ENCODE results near the gene HYAL1. TPM values are rescaled to one million over a fixed set of nuclear protein-coding genes. Genes with fewer than 3 reads are reported as not detected.

Gene HYAL1
- total and polyA plus RNA-seq, 8 donors: 3.1 to 11.7 (median 6.4) TPM

DNA sequence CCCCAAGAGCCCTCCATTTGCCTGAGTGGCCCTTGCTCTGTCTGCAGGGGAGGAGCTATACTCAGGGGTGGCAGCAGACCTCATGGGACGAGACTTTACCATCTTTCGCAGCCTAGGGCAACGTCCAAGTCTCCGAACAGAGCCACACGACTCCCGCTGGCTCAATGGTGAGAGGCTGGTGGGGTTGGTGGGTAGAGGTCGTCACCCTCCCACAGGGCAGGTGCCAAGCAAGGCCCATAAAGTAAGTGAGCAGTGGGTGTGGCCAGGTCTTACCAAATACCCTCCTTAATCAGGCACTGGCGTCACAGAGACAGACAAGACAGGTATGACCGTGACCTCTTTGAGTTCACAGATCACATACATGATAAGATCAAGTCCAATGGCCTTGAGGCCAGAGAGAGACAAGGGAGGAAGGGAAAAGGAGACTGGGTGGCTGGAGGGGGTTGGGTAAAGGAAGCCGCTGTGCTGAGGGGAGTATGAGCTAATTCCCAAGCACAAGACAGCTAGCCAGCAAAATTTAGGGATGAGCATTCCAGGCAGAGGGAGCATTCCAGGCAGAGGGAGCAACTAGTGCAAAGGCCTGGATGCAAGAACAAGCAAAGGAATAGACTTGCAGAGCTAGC lies 31.9 kb downstream of the HYAL1 start:
- no peak for ATAC-seq
- whole genome bisulfite sequencing, 2 donors: 37 to 39% methylated on average over 10 of the region's 10 CpGs
- H3K36me3 ChIP-seq: peaks cover 0 to 12% (median 4%) of the 10 kb centered on the region in 3 donors
- no peaks in the 10 kb centered on the region for H3K27me3 ChIP-seq
- TF ChIP-seq, protein P1, sequence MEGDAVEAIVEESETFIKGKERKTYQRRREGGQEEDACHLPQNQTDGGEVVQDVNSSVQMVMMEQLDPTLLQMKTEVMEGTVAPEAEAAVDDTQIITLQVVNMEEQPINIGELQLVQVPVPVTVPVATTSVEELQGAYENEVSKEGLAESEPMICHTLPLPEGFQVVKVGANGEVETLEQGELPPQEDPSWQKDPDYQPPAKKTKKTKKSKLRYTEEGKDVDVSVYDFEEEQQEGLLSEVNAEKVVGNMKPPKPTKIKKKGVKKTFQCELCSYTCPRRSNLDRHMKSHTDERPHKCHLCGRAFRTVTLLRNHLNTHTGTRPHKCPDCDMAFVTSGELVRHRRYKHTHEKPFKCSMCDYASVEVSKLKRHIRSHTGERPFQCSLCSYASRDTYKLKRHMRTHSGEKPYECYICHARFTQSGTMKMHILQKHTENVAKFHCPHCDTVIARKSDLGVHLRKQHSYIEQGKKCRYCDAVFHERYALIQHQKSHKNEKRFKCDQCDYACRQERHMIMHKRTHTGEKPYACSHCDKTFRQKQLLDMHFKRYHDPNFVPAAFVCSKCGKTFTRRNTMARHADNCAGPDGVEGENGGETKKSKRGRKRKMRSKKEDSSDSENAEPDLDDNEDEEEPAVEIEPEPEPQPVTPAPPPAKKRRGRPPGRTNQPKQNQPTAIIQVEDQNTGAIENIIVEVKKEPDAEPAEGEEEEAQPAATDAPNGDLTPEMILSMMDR (IDR thresholded peaks at IDR 0.05): no peak
- intact Hi-C loops (cut with DNase I): loop anchor here in 2 of 3 donors (5.0 kb wide), 2 partner anchors 44 to 79 kb away; partner anchors contain the start of gene GNAT1 (in 1 of the 2)
- H3K4me3 ChIP-seq: no peak overlapping the region
- peak overlapping the region; percentile 87 to 94 (median 90) for H3K27ac ChIP-seq
- FAIRE-seq: no peak
- H3K4me1 ChIP-seq: peaks cover 20 to 31% (median 29%) of the 10 kb centered on the region in 3 donors
- no peaks in the 10 kb centered on the region for H3K9me3 ChIP-seq
- peak in 1 of 6 donors; percentile 33 for DNase-seq

DNA sequence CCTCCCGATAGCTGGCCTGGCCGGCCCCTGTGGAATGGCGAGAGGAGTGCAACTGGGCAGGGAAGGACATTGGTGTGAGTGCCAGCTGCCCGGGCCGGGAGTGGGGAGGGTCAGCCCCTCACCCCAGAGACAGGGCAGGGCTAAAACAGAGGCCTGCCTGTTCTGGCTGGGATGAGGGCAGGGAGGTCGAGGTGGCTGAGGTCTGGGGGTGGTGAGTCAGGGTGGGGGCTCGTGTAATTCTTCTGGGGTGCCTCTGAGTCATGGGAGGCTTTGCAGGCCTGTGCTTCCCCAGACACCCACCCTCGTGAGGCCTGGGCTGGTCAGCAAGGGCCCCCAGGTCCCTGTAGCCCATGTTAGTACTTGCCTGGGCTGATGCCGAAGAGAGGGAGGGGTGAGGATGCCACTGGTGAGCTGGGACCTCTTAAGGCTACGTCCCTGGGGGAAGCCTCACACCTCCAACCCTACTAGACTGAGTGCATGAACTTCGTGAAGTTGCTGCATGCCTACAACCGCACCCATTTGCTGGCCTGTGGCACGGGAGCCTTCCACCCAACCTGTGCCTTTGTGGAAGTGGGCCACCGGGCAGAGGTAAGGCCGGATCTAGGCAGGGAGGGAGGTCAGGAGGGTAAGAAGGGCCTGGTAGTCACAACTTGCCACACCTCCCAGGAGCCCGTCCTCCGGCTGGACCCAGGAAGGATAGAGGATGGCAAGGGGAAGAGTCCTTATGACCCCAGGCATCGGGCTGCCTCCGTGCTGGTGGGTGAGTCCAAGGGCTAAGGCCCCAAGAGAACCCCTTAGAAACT lies 32.8 kb downstream of the HYAL1 start:
- WGBS, 2 donors: 54 to 55% methylated on average over 19 of the region's 19 CpGs
- DNase-seq (peak in 3 of 6 donors; percentile 32 to 72 (median 56)), FAIRE-seq (no peak), ATAC-seq (no peak)
- TF ChIP-seq, protein P1 (IDR thresholded peaks at IDR 0.05): no peak
- peak overlapping the region; percentile 87 to 94 (median 90) for H3K27ac ChIP-seq
- H3K4me3 ChIP-seq: peak overlapping the region in 3 of 4 donors; percentile 40 to 58 (median 49)
- peaks cover 0 to 5% (median 0%) of the 10 kb centered on the region in 3 donors for H3K36me3 ChIP-seq
- H3K9me3 ChIP-seq: no peaks in the 10 kb centered on the region
- intact Hi-C loops (cut with DNase I): loop anchor here in 2 of 3 donors (5.0 kb wide), 2 partner anchors 43 to 78 kb away; partner anchors contain the start of gene GNAT1 (in 1 of the 2)
- no peaks in the 10 kb centered on the region for H3K27me3 ChIP-seq
- H3K4me1 ChIP-seq: peaks cover 25 to 36% (median 29%) of the 10 kb centered on the region in 3 donors

DNA sequence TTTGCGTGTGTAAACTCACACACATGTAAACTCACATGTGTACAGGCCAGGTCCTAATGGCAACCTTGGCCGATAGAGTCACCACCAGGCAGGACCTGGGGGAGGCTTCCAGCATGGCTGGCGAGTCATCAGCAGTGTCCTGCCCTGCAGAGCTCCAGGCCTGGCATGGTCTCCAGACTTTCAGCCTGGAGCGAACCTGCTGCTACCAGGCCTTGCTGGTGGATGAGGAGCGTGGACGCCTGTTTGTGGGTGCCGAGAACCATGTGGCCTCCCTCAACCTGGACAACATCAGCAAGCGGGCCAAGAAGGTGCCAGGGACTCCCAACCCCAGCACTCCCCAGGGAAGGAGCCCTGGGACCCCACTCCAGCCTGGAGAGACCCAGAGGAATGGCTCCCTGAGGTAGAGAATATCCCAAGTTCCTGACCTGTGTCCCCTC lies 33.4 kb downstream of the HYAL1 start:
- Histone ChIP-seq H3K9me3 (no peaks in the 10 kb centered on the region), H3K36me3 (peaks cover 0 to 5% (median 0%) of the 10 kb centered on the region in 3 donors), H3K4me1 (peaks cover 25 to 43% (median 29%) of the 10 kb centered on the region in 3 donors), H3K27me3 (no peaks in the 10 kb centered on the region), H3K4me3 (peak overlapping the region; percentile 21 to 58 (median 44)), H3K27ac (peak overlapping the region; percentile 87 to 94 (median 90))
- TF ChIP-seq, protein P1 (IDR thresholded peaks at IDR 0.05): no peak
- 28 to 33% methylated on average over 8 of the region's 8 CpGs for WGBS, 2 donors
- DNase-seq: peak in 1 of 6 donors; percentile 64
- no peak for ATAC-seq
- FAIRE-seq: no peak
- intact Hi-C loops (cut with DNase I): loop anchor here in 2 of 3 donors (5.0 kb wide), 2 partner anchors 43 to 78 kb away; partner anchors contain the start of gene GNAT1 (in 1 of the 2)

DNA sequence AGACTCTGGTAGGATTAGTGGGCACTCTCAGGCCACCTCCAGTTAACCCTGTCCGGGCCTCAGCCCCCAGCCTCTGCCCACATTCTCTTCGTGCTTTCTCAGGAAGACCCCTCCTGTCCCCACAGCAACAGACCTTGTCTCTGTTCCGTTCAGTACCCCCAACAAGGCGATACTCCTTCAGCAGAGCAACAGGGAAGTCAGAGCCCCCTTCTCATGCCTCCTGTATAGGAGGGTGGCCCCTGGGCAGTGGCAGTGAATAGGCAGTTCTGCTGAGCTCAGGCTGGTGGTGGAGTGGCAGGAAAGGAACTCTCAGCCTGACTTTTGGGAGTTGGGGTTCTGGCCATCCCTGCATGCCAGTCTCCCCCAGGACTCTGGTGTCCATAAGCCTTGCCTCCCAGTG lies 33.9 kb downstream of the HYAL1 start:
- WGBS, 2 donors: 21 to 27% methylated on average over 4 of the region's 4 CpGs
- TF ChIP-seq, protein P1 (IDR thresholded peaks at IDR 0.05): no peak
- Histone ChIP-seq H3K4me3 (peak overlapping the region; percentile 21 to 58 (median 44)), H3K27me3 (no peaks in the 10 kb centered on the region), H3K36me3 (peaks cover 0 to under 1% (median 0%) of the 10 kb centered on the region in 3 donors), H3K27ac (peak overlapping the region; percentile 87 to 94 (median 90)), H3K4me1 (peaks cover 25 to 44% (median 29%) of the 10 kb centered on the region in 3 donors), H3K9me3 (no peaks in the 10 kb centered on the region)
- DNase-seq: no peak
- ATAC-seq: no peak
- intact Hi-C loops (cut with DNase I): no loop called here
- no peak for FAIRE-seq

Measured in pancreas (tissue), 10 donors.